ENCODE measurements around the gene GOLM1. TPM values are rescaled to one million over a fixed set of nuclear protein-coding genes. Genes with fewer than 3 reads are reported as not detected.

GOLM1 gene
- total and polyA plus RNA-seq, 4 donors, result 7.9 to 28.5 (median 13.2) TPM

DNA sequence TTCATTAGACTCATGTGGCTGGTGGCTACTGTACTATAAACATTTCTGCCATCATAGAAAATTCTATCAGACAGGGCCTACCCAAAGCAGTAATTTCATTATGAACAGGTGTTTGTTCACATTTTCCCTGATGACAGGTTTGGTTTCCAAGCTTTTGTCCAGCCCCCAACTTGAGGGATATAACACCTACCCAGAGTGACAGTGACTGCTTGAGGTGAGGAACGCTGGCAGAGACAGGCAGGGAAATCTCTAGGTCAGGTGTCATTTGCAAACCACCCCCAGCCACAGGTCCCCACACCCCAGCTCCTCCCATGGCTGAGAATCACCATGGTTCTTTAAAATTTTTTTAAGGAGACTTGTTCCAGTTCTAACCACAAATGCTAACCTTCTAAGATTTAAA lies 25.5 kb downstream of the GOLM1 start:
- no peaks in the 10 kb centered on the region for H3K9me3 ChIP-seq (ENCODE audit: control insufficient read depth in 4 of 4, low read length in 3 of 4)
- TF ChIP-seq FOXA1 (IDR thresholded peaks at IDR 0.05) (no peak), RXRA (IDR thresholded peaks at IDR 0.05) (no peak), NR2F2 (IDR thresholded peaks at IDR 0.05) (no peak), HNF4A (conservative IDR thresholded peaks at IDR 0.05) (no peak), RAD21 (IDR thresholded peaks at IDR 0.05) (no peak)
- H3K9ac ChIP-seq (ENCODE audit: low read depth in 1 of 2, low read length in 2 of 2), result no peak overlapping the region
- no peaks in the 10 kb centered on the region for H3K4me1 ChIP-seq (ENCODE audit: control insufficient read depth in 4 of 4, insufficient read depth in 4 of 4, low read length in 3 of 4)
- 96% methylated on average over 1 of the region's 1 CpG for WGBS
- no peaks in the 10 kb centered on the region for H3K27me3 ChIP-seq (ENCODE audit: control insufficient read depth in 4 of 4, insufficient read depth in 4 of 4, low read length in 3 of 4)
- DNase-seq (ENCODE audit: low spot score), result no peak
- H3K4me3 ChIP-seq (ENCODE audit: low read depth in 1 of 3, low read length in 3 of 3), result no peak overlapping the region
- no peak overlapping the region for H3K27ac ChIP-seq (ENCODE audit: low read depth in 1 of 2, low read length in 2 of 2)
- H3K36me3 ChIP-seq (ENCODE audit: control insufficient read depth in 4 of 4, insufficient read depth in 3 of 4, low read depth in 1 of 4, low read length in 3 of 4), result no peaks in the 10 kb centered on the region

DNA sequence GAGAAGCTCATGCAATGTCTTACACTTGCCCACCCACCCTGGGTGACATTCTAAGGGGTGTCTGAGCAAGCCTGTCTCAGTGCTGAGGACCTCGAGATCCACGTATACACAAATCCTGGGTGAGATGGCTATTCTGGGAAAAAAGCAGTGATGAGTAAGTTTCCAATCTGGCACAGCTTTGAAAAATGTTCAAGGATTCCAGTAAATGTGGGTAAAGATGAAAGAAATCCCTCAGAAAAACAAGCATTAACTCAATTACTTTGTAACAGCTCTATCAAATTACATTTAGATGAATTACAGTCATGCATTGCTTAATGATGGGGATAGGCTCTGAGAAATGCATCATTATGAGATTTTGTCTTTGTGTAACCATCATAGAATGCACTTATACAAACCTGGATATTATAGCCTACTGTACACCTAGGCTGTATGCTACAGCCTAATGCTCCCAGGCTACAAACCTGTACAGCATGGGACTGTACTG lies 26.9 kb downstream of the GOLM1 start:
- H3K4me1 ChIP-seq (ENCODE audit: control insufficient read depth in 4 of 4, insufficient read depth in 4 of 4, low read length in 3 of 4), result no peaks in the 10 kb centered on the region
- no peak for DNase-seq (ENCODE audit: low spot score)
- H3K36me3 ChIP-seq (ENCODE audit: control insufficient read depth in 4 of 4, insufficient read depth in 3 of 4, low read depth in 1 of 4, low read length in 3 of 4), result no peaks in the 10 kb centered on the region
- H3K27me3 ChIP-seq (ENCODE audit: control insufficient read depth in 4 of 4, insufficient read depth in 4 of 4, low read length in 3 of 4), result no peaks in the 10 kb centered on the region
- TF ChIP-seq, protein P1, sequence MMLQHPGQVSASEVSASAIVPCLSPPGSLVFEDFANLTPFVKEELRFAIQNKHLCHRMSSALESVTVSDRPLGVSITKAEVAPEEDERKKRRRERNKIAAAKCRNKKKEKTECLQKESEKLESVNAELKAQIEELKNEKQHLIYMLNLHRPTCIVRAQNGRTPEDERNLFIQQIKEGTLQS (IDR thresholded peaks at IDR 0.05), result no peak
- TF ChIP-seq EGR1 (IDR thresholded peaks at IDR 0.05; ENCODE audit: low read depth in 2 of 2) (no peak), HNF4G (IDR thresholded peaks at IDR 0.05) (no peak), RXRA (IDR thresholded peaks at IDR 0.05) (no peak), FOXA2 (IDR thresholded peaks at IDR 0.05) (no peak), JUND (IDR thresholded peaks at IDR 0.05) (no peak), FOXA1 (IDR thresholded peaks at IDR 0.05) (no peak), NR2F2 (IDR thresholded peaks at IDR 0.05) (no peak), YY1 (IDR thresholded peaks at IDR 0.05) (no peak)
- TF ChIP-seq, protein P2, sequence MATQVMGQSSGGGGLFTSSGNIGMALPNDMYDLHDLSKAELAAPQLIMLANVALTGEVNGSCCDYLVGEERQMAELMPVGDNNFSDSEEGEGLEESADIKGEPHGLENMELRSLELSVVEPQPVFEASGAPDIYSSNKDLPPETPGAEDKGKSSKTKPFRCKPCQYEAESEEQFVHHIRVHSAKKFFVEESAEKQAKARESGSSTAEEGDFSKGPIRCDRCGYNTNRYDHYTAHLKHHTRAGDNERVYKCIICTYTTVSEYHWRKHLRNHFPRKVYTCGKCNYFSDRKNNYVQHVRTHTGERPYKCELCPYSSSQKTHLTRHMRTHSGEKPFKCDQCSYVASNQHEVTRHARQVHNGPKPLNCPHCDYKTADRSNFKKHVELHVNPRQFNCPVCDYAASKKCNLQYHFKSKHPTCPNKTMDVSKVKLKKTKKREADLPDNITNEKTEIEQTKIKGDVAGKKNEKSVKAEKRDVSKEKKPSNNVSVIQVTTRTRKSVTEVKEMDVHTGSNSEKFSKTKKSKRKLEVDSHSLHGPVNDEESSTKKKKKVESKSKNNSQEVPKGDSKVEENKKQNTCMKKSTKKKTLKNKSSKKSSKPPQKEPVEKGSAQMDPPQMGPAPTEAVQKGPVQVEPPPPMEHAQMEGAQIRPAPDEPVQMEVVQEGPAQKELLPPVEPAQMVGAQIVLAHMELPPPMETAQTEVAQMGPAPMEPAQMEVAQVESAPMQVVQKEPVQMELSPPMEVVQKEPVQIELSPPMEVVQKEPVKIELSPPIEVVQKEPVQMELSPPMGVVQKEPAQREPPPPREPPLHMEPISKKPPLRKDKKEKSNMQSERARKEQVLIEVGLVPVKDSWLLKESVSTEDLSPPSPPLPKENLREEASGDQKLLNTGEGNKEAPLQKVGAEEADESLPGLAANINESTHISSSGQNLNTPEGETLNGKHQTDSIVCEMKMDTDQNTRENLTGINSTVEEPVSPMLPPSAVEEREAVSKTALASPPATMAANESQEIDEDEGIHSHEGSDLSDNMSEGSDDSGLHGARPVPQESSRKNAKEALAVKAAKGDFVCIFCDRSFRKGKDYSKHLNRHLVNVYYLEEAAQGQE (IDR thresholded peaks at IDR 0.05), result no peak
- TF ChIP-seq, protein P3, sequence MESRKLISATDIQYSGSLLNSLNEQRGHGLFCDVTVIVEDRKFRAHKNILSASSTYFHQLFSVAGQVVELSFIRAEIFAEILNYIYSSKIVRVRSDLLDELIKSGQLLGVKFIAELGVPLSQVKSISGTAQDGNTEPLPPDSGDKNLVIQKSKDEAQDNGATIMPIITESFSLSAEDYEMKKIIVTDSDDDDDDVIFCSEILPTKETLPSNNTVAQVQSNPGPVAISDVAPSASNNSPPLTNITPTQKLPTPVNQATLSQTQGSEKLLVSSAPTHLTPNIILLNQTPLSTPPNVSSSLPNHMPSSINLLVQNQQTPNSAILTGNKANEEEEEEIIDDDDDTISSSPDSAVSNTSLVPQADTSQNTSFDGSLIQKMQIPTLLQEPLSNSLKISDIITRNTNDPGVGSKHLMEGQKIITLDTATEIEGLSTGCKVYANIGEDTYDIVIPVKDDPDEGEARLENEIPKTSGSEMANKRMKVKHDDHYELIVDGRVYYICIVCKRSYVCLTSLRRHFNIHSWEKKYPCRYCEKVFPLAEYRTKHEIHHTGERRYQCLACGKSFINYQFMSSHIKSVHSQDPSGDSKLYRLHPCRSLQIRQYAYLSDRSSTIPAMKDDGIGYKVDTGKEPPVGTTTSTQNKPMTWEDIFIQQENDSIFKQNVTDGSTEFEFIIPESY (IDR thresholded peaks at IDR 0.05), result no peak
- TF ChIP-seq, protein P4, sequence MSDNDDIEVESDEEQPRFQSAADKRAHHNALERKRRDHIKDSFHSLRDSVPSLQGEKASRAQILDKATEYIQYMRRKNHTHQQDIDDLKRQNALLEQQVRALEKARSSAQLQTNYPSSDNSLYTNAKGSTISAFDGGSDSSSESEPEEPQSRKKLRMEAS (IDR thresholded peaks at IDR 0.05), result no peak
- TF ChIP-seq, protein P5, sequence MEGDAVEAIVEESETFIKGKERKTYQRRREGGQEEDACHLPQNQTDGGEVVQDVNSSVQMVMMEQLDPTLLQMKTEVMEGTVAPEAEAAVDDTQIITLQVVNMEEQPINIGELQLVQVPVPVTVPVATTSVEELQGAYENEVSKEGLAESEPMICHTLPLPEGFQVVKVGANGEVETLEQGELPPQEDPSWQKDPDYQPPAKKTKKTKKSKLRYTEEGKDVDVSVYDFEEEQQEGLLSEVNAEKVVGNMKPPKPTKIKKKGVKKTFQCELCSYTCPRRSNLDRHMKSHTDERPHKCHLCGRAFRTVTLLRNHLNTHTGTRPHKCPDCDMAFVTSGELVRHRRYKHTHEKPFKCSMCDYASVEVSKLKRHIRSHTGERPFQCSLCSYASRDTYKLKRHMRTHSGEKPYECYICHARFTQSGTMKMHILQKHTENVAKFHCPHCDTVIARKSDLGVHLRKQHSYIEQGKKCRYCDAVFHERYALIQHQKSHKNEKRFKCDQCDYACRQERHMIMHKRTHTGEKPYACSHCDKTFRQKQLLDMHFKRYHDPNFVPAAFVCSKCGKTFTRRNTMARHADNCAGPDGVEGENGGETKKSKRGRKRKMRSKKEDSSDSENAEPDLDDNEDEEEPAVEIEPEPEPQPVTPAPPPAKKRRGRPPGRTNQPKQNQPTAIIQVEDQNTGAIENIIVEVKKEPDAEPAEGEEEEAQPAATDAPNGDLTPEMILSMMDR (IDR thresholded peaks at IDR 0.05; ENCODE audit: low read depth, low read length, missing input control), result no peak
- no peak overlapping the region for H3K27ac ChIP-seq (ENCODE audit: low read depth in 1 of 2, low read length in 2 of 2)
- WGBS, result 91% methylated on average over 2 of the region's 2 CpGs
- H3K9me3 ChIP-seq (ENCODE audit: control insufficient read depth in 4 of 4, low read length in 3 of 4), result no peaks in the 10 kb centered on the region
- H3K9ac ChIP-seq (ENCODE audit: low read depth in 1 of 2, low read length in 2 of 2), result no peak overlapping the region
- H3K4me3 ChIP-seq (ENCODE audit: low read depth in 1 of 3, low read length in 3 of 3), result no peak overlapping the region
